NCI-H146 (cell line): ENCODE measurements around the gene STN1.

Experiments
- DNase-seq: peaks from one replicate; lab custom pipeline; 2025; lab: John Stamatoyannopoulos, UW

Gene STN1

DNA sequence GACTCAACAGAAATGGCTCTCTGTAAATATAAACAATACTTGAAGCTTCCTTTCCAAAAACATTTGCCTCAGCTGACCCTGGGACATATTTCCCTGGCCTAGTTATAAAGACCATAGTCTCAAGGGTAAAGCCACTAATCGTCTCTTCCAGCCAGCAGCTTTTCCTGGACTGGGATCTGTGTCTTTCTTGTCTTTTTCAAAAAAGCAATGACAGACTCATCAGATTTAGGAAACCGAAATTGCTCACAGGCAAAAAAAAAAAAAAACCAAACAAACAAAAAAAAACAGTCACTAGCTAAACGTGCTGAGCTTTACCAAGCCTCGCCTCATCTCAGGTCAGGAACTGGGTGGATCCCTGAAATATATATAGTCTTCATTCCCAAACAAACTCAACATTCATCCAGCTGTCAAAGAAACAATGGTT lies 23.5 kb downstream of the STN1 start:
- no peak for DNase-seq

DNA sequence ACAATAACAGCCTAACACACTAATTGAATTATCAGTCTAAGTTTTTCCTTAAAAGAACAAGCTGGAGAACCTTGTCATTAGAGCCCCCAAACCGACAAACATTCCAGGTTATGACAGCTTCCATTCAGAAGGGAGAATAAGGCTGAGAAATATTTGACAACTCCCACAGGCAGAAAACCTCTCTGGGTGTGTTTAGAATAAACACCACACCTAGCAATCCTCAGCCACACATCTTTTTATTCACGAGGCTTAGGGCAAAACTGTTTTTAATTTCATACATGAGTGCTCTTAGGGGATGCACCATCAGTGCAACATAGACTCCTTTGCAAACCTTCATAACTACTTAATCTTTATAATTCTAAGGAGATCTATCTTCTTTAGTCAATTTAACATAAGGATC lies 24.2 kb downstream of the STN1 start:
- no peak for DNase-seq

DNA sequence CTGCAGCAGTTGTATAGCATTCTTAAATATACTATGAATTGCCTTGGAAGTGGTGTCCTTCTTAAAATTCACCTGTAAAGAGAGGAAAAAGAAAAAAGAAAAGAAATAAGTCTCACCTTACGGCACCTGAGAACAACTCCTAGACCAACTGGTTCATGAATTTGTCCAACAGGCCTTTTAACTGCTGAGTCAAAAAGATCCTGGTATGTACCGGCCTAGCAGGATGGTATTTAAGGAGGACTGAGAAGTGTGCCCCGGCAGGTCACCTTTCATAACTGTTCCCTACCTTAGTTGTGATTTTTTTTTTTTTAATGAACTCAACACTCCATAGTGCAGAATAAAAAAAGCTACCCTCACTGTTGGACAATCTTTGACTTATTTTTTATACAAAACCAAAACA lies 25.8 kb downstream of the STN1 start:
- DNase-seq = no peak

DNA sequence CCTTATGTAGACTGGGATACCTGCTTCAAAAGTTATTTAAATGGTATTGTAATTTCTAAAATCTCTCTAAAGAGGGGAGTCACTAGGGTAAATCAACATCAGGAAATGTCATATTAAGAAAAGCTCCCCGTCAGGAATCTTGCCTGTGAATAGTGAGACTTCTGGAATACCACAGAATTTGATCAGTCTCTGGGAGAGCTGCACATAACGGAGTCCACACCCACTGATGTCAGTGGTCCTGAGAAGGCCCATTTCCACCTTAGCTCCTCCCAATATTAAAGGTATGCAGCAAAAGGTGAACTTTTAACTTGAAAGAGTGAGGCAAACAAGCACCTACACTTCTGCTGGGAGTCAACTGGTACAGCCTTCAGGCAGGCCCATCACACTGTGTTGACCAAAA lies 27.3 kb downstream of the STN1 start:
- DNase-seq = no peak

DNA sequence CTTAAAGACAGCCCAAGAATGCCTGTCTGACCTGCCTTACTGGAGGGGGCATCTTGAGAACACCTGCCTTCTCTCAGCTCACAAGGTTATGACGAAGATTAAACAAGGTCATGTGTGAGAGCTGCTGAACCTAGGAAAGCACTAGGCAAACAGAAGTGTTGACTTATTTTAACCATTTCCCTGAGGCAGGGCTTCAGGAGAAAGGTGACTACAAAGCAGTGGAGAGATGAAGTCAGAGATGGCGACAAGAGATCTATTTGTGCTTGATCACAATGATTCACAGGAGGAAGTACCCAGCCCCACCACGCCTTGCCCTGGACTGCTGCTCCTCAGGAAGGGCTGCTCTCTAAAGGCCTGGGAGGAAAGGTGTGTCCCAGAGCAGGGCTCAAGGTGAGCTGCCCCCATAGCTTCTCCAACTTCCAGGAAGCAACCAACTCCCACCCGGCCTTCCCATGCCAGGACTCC lies 27.8 kb downstream of the STN1 start:
- no peak for DNase-seq

DNA sequence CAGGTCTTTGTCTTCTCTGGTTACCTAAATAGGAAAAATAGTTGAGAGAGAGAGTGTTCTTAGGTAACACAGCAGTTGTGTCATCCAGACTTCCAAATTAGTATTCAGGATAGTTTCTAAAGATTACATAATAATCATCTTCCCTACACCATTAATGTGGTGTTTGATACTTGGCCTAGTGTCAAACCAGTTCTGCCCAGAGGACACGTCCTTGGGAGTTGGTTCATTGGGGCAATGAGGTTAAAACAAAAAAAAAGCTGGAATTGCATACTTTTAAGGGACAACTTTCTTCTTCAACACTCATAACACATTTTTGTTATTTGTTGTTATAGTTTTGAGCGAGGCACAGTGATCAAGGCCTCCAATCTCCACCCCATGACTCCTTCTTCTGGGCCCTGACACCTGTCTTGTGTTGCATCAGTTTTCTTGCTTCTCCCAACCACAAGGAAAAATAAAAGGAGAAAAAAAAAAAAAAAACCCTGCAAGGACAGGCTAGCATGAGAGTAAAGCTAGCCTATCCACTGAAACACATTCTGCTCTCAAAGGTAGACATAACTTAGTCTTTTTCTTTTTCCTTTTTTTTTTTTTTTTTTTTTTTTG lies 28.8 kb downstream of the STN1 start:
- DNase-seq = no peak

DNA sequence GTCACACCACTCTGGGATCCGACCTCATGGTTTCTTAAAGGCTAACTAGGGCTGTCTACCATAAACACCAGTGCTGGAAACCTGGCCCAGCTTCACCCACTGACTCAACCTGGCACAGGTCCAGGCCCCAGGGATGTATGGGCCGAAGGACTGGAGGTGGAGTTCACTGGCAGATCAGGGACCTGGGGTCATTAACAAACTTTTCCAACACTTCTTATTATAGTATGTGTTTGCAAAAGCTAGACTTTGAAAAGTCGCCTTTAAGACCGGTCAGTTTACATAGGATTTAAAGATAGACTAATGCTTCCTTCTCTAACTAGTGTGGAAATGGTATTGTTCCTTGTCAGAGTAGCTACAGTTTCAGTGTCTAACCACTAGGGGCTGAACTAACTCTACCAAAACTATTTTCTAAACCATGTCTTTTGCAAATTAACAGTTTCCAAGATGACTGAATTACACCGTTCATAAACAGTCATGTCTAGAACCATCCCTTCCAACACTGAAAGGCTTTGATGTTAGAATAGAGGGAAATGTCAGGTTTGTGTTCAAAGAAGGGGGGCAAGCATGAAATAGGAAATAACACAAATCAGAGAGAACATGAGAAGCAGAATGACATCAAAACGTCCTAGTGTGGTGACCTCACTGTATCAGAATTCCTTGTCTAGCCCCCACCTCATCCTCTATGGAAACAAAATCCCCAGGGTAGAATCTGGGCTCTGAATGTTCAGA lies 29.7 kb downstream of the STN1 start:
- peak; percentile 28 for DNase-seq

DNA sequence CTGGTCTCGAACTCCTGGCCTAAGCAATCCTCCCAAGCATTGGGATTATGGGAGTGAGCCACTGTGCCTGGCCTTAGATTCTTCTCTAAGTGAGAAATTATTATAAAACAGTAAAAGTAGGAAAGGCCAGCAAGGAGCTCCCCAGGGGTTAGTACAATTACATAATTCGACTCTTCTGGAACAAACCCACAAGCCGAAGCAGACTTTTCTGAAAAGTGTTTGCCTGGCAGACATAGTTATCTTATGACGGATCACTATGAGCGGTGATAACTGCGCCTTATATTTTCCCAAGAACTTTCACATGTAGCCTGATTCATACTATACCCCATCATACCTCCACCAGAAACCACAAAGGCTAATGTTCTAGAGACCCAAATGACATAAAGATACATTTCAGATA lies 32.4 kb downstream of the STN1 start:
- DNase-seq = no peak

DNA sequence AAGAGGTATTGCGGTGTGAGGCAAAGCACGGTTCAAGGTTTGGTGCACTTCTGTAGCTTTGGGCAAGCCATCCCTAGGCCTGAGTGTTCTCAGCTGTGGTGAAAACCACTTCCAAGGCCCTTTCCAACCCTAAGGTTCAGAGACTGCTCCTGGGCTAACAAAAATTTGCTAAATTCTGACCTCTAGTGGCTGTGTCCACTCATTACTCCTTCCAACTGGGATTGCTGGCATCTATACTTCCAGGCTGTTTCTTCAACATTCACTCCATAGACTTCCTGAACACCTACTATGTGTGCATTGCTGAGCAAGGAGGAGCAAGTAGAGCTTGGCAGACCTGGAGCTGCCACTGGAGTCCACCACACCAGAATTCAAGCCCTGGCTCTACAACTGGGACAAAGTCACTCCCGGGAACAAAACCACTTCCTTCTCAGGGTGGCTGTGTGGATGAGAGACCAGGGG lies 33.3 kb downstream of the STN1 start:
- peak; percentile 57 for DNase-seq

DNA sequence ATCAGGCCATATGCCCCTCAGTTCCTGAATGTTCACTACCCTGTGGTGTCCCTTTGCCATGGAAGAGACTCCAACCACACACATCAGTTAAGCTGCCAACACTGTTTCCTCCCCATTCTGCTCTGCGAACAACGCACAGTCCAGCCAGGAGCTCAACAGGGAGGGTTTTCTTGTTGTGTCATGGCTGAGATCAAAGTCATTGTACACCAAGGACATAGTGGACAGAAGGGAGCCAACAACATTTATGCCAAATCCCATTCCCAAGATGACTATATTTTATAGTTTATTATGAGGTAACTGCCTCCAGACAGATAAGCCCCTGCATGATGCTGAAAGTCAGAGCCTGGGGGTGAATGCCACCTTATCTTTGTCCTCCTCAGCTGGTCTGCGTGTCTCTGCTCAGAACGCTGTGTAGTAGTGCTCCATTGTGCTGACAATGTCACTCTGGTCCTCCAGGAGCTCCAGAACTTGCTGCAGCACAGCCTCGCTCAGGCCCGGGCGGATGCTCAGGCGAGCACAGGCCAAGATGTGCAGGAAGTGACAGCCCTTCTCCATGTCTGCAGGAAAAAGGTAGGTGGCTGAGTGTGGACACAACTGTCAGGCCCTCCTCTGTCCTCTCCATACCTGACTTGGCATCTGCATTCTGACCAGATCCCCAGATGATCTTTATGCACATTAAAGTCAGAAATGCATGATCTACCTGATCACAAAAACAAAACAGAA lies 35.5 kb downstream of the STN1 start:
- DNase-seq = no peak

DNA sequence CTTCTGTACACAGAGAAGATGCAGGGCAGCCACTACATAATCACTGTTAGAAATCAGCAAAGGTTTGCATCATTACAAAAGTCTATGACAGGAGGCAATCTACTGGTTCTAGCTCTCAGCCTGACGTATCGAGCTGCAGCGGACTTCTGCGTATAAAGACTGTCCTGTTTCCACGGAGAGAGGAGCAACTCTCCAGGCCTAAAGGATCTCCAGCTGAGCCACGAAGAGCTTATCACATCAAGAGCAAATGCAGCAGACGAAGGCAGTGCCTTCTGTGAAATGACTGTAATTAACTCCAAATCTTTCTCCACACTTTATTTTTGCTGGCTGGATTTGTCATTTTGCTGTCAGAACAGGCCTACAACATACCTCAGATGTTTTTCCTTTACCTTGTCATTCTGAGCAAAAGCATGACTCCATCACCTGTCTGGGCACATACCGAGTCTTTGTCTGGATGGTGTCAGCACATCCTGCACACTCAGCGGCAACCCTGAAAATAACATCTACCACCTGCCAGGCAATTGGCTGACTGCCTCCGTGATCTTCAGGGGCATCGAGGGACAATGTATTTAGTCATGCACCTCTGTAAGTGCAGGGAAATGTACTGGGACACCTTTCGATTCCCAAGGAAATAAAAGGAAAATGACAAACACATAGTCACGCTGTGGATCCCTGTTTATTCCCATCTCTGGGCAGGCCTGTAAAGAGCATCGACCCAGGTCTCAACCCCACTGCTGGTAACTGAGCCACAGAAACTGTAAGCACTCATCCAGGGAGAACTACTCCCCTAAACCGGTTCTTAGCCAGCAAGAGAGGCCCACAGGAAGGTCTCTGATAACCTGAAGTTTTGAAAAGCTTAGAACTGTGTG lies 36.3 kb downstream of the STN1 start:
- peak; percentile 59 for DNase-seq

DNA sequence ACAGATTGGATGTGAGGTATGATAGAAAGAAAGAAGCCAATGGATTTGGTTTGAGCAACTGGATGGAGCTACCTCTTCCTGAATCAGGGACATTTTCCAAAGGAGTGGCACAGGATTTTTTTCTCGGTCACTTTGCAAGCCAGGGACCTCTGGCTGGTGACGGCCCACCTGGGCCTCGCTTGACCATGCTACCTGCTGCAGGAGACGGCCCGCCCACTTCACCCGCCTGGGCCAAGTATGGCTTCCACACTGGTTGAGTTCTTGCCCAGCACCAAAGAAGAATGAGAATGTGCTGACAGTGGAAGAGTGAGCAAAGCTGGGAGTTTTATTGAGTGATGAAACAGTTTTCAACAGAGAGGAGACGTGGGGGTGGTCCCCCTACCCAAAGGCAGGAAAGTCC lies 38.2 kb downstream of the STN1 start:
- no peak for DNase-seq

DNA sequence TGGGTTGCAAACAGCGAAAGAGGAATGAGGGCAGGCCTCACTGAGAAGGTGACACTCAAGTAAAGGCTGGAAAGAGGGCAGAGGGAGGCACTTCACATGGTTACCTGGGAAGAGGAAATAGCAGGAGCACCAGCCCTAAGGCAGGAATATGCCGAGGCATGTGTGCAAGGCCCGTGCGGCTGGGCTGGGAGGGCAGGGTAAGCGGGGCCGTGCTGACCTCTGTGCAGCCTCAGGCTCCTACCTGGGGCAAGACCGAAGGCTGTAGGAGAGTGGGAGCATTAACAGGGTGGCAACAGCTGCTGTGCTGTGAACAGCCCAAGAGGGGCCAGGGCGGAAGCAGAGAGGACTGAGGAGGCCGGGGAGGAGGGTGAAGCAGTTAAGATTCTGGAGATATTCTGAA lies 38.6 kb downstream of the STN1 start:
- no peak for DNase-seq

DNA sequence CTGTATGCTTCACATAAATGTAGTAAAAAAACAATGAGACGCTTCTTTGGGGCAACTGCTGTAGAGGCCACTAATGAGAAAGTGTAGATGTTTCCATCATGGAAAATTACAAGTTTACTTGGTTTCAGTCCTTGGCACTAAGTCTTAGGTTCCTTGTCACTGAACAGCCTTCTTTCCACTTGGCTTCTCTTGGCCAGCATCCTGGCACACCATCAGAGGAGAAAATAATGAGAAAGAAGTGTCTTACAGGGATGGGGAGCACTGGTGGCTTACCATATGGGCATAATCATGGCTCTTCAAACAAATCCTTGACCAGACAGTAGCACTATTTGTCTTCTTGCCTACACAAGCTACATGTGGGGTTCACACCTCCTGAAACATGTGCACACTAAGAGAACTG lies 40.1 kb downstream of the STN1 start:
- no peak for DNase-seq

DNA sequence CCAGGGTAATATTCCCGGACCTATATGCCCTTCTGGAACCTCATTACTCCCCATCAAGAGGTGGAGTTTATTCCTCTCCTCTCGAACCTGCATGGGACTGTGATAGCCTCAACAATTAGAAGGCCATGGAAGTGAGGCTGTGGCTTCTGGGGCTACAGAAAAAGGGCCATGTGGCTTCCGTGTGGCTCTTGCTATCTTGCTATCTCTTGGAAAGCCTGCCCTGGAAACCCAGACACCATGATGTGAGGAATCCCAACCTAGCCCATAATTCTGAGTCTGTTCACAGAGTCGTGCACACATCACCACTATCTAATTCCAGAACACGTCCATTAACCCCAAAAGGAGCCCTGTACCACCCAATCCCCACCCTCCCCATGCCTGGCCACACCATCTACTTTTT lies 41.8 kb downstream of the STN1 start:
- DNase-seq = no peak

DNA sequence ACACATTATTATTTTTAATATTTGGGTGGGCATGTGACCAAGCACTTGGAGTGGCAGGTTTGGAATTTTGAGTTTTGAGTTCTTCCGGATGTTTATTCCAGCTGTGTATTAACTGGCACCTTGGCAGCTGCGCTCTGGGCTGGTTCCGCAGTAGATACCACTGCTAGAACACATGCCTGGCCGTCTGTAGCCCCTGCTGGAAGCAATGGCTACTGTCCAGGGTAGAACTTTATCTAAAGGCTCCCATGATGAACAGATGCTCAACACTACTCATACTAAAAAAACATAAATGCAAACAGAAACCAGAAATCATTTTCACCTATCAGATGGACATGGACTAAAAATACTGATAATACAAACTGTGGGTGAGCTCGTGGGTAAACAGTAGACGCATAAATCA lies 43.3 kb downstream of the STN1 start:
- peak; percentile 14 for DNase-seq

DNA sequence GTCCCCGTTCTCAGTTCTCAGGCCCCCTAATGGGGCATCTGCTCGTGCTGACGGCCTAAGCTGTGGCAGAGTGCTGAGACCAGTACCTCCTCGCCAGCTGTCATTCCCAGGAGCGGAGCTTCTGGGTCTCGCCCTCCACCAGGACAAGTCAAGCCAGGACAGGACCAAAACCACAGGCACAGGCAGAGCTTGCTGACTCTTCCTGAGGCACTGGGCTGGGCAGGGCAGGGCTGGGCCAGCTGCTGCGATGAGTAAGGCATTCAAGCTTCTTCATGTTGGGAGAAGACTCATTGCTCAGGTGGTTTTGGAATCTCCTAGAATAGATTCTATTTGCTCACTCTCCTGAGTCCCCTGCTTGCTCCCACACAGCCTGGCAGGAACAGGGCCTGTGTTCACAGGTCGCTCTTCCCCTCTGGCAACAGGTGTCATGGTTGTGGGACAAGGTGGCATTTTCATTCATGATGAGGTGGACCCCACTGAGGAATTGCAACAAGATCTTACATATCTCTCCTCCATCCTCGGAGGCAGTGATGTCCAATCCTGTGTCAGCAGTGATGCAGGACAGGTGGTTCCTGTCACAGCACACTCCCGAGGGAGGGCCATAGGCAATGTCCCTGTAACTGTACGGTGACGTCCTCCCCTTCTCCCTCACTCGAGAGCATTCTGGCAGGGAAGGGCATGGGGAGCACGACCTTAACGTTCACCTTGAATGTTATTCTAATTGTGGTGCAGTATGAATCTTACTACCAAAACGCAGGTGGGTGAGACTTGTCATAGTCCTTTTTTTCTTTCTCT lies 45.6 kb downstream of the STN1 start:
- no peak for DNase-seq

DNA sequence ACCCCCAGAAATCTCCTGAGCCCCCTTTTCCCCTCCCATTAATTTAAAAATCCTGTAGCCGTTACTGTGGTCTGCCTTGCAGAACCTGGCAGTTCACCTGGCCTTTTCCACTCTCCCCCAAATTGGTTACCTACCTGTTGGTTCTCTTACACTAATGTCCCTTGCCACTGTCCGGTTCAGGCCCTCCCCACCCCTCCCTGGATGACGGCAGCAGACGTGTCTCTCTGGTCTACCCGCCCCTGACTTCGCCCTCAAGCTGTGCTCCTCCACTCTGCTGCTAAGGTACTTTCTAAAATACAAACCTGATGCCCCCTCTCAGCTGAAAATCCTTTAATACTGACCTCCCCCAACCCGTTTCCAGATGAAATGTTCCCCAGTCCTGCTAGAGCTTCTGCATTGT lies 47.0 kb downstream of the STN1 start:
- DNase-seq = no peak

DNA sequence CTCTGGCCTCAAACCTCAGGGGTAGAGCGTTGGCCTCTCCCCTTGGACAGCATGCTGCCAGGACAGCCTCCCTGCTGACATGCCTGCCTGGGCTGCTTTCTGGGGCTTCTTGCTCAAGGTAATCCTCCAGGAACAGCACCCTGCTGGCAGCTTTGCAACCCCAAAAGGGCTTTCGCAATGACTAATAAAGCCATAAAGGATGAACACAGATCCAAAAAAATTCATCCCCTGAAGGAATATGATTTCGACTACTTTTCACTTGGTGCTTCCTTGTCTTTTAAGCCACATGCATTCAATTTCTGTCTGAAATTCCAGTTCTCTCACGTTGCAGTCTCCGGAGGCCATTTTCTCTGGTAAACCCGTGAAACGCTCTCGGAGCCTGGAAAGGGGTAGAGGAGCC lies 47.5 kb downstream of the STN1 start:
- no peak for DNase-seq

DNA sequence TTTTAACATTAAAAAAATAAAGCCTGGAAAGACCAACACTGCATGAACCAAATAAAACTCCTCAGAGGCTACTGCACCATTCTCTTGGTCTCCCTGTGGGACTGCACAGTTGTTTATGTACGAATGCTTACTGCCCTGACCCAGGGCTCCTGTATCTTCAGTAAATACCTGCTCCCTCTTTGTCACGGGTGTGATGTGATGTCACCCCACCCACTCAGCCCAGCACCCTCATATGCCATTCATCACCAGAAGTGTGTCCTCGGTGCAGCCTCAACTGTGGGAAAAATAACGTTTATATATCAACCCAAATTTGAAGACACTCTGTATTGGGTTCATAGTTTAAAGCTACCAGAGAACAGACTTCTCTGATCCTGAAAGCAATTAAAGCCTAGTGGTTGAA lies 48.6 kb downstream of the STN1 start:
- DNase-seq = no peak

DNA sequence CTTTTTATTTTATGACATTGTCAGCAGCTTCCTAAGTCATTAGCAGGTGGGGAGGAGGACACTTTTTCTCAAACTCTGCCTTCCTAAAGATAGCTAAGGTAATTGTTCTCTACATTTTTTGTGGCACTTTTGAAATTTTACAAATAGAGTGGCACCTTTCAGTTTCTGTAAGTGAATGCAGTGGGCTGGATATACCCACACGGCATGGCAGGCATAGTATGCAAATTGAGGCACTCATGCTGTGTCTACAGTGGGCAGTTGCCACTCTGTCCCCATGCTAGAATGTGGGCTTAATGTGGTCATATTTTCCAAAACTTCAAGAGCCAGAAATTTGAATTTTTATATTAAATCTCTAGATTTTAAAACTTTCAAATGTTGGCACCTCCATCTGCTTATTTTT lies 49.8 kb downstream of the STN1 start:
- DNase-seq = no peak
